Upper lobe of left lung (tissue), 6 donors: ENCODE data around the gene PFN2. TPM values are rescaled to one million over a fixed set of nuclear protein-coding genes. Genes with fewer than 3 reads are reported as not detected.

ENCODE experiments used
- ATAC-seq, 2 donors: fragments of 200-7000 bp; cut with Tn5 transposase; one replicate each; pipeline ENCODE4 v1.9.1; 2022; ENCODE audit warnings: mild to moderate bottlenecking in 2 of 2, moderate library complexity in 2 of 2; ENCODE audit not compliant: low FRiP score in 2 of 2
- DNase-seq, 2 donors: peaks; one replicate each; pipeline ENCODE4 v3.0.0-alpha.2; 2019 to 2020
- H3K27ac ChIP-seq, 4 donors: fragments of 200-600 bp; sonication (generic); one replicate each; pipeline ENCODE4 v1.5.1; 2016 to 2019
- H3K27me3 ChIP-seq, 4 donors: fragments of 200-600 bp; sonication (generic); one replicate each; pipeline ENCODE4 v1.5.1; 2017 to 2019
- H3K36me3 ChIP-seq, 4 donors: fragments of 200-600 bp; sonication (generic); one replicate each; pipeline ENCODE4 v1.5.1; 2016 to 2019
- H3K4me1 ChIP-seq, 4 donors: fragments of 200-600 bp; sonication (generic); one replicate each; pipeline ENCODE4 v1.5.1; 2018 to 2019
- H3K4me3 ChIP-seq, 4 donors: fragments of 200-600 bp; sonication (generic); one replicate each; pipeline ENCODE4 v1.5.1; 2017 to 2019; ENCODE audit warnings: mild to moderate bottlenecking in 2 of 4, moderate library complexity in 1 of 4
- H3K9me3 ChIP-seq, 4 donors: fragments of 200-600 bp; sonication (generic); one replicate each; pipeline ENCODE4 v1.5.1; 2018 to 2019
- EP300 ChIP-seq, 4 donors: sonication (generic); formaldehyde crosslinking; IDR thresholded peaks; one replicate each; pipeline ENCODE4 v1.5.1; 2017; ENCODE audit warnings: antibody characterized with exemption in 4 of 4, control low read depth in 2 of 4
- POLR2A ChIP-seq, 4 donors: fragments of 450-650 bp; IDR thresholded peaks; one replicate each; pipeline ENCODE4 v1.5.1; 2016 to 2017; ENCODE audit warnings: antibody characterized with exemption in 4 of 4, mild to moderate bottlenecking in 2 of 4
- POLR2AphosphoS5 ChIP-seq, 2 donors: sonication (generic); formaldehyde crosslinking; IDR thresholded peaks; one replicate each; pipeline ENCODE4 v1.5.1; 2017; ENCODE audit warnings: antibody characterized with exemption in 2 of 2
- WGBS, 2 donors: methylation state at CpG; one replicate each; pipeline ENCODE4 v1.1.5; 2017 to 2018; 5-methylcytosine and 5-hydroxymethylcytosine counted together
- total RNA-seq, 6 donors: library from RNA; depleted of rRNA in 4 of 6; stranded (reverse); fragments of >200 nt in 4 of 6; gene quantifications; one replicate each; pipeline versions ENCODE4 v1.1.0 to v1.2.1, GENCODE V29; 2016 to 2021
- TF ChIP-seq, protein P1 (sequence below), 6 experiments: fragments of 450-650 bp in 4 of 6; fragments of 200-600 bp in 2 of 6; sonication (generic) in 2 of 6; IDR thresholded peaks; one replicate each; pipeline ENCODE4 v1.5.1; 2016 to 2019; ENCODE audit warnings: antibody characterized with exemption in 6 of 6
- donor health status: DM: no; HTN: no; CAD: no; lungs with moderate emphysema.
- donor health status: DM: no; HTN: yes; CAD: no; lungs with severe emphysema.

Gene PFN2
- total RNA-seq, 6 donors from 2014 or later: 6.3 to 38.5 (median 16.8) TPM

- TF ChIP-seq EP300 (IDR thresholded peaks at IDR 0.05): no peak
- H3K36me3 ChIP-seq: no peaks in the 10 kb centered on the region
- peak overlapping the region; percentile 71 to 84 (median 80) for H3K4me3 ChIP-seq
- ATAC-seq (peak in 1 of 2 donors; percentile 58), DNase-seq (peak in 1 of 2 donors; percentile 32)
- H3K27ac ChIP-seq: peak overlapping the region in 1 of 4 donors; percentile 87
- H3K9me3 ChIP-seq: no peaks in the 10 kb centered on the region
- H3K27me3 ChIP-seq: peaks cover 0 to 7% (median 2%) of the 10 kb centered on the region in 4 donors
- peaks cover 4 to 29% (median 10%) of the 10 kb centered on the region in 4 donors for H3K4me1 ChIP-seq
- whole genome bisulfite sequencing, 2 donors: 53 to 56% methylated on average over 15 of the region's 15 CpGs
Observed at GRCh38 chr3:149969110-149969939, 1.4 kb downstream of the PFN2 start.

GRCh38 chr3:149968216-149968615 lies 2.5 kb downstream of the PFN2 start:
- DNase-seq: no peak
- peaks cover 4 to 29% (median 10%) of the 10 kb centered on the region in 4 donors for H3K4me1 ChIP-seq
- H3K4me3 ChIP-seq: no peak overlapping the region
- no peak overlapping the region for H3K27ac ChIP-seq
- no peaks in the 10 kb centered on the region for H3K9me3 ChIP-seq
- TF ChIP-seq POLR2AphosphoS5 (IDR thresholded peaks at IDR 0.05) (no peak), POLR2A (IDR thresholded peaks at IDR 0.05) (no peak)
- WGBS, 2 donors: 83 to 84% methylated on average over 8 of the region's 8 CpGs
- no peaks in the 10 kb centered on the region for H3K36me3 ChIP-seq
- H3K27me3 ChIP-seq: peaks cover 0 to 7% (median 2%) of the 10 kb centered on the region in 4 donors
- ATAC-seq: no peak

- no peak for DNase-seq
Observed at GRCh38 chr3:149967086-149967685, 3.5 kb downstream of the PFN2 start.

DNA sequence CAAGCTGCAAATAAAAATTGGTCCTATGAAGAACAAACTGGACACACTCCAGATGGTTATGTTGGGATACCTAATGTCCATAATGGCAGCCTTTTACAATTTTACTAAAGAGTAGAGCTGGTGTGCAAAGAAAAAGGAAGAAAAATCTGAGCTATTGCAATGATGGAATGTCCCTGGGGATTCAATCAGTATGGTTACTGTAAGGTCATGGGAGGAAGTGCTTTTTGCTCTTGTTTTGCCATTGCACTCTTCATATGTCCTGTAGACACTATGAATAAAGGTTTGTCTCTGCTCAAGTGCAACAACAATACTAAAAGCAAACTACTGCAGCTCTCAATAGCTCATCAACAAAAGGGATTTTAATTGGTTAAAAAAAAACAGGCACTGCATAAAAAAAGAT lies 5.4 kb downstream of the PFN2 start:
- H3K27me3 ChIP-seq: no peaks in the 10 kb centered on the region
- peaks cover 4 to 15% (median 5%) of the 10 kb centered on the region in 4 donors for H3K4me1 ChIP-seq
- H3K36me3 ChIP-seq: peaks cover 0 to 11% (median 2%) of the 10 kb centered on the region in 4 donors
- DNase-seq (no peak), ATAC-seq (no peak)
- H3K4me3 ChIP-seq: no peak overlapping the region
- no peak overlapping the region for H3K27ac ChIP-seq
- no peaks in the 10 kb centered on the region for H3K9me3 ChIP-seq
- TF ChIP-seq POLR2A (IDR thresholded peaks at IDR 0.05): no peak
- TF ChIP-seq, protein P1, sequence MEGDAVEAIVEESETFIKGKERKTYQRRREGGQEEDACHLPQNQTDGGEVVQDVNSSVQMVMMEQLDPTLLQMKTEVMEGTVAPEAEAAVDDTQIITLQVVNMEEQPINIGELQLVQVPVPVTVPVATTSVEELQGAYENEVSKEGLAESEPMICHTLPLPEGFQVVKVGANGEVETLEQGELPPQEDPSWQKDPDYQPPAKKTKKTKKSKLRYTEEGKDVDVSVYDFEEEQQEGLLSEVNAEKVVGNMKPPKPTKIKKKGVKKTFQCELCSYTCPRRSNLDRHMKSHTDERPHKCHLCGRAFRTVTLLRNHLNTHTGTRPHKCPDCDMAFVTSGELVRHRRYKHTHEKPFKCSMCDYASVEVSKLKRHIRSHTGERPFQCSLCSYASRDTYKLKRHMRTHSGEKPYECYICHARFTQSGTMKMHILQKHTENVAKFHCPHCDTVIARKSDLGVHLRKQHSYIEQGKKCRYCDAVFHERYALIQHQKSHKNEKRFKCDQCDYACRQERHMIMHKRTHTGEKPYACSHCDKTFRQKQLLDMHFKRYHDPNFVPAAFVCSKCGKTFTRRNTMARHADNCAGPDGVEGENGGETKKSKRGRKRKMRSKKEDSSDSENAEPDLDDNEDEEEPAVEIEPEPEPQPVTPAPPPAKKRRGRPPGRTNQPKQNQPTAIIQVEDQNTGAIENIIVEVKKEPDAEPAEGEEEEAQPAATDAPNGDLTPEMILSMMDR (IDR thresholded peaks at IDR 0.05): no peak
- TF ChIP-seq EP300 (IDR thresholded peaks at IDR 0.05): no peak

More at GRCh38 chr3:149967086-149967685, 3.5 kb downstream of the PFN2 start:
- Histone ChIP-seq H3K27ac (no peak overlapping the region), H3K27me3 (peaks cover 0 to 7% (median 2%) of the 10 kb centered on the region in 4 donors), H3K4me3 (no peak overlapping the region), H3K9me3 (no peaks in the 10 kb centered on the region), H3K4me1 (peaks cover 4 to 29% (median 10%) of the 10 kb centered on the region in 4 donors), H3K36me3 (peaks cover 0 to 1% (median 0%) of the 10 kb centered on the region in 4 donors)
- ATAC-seq: no peak
- TF ChIP-seq POLR2A (IDR thresholded peaks at IDR 0.05) (no peak), EP300 (IDR thresholded peaks at IDR 0.05) (no peak), POLR2AphosphoS5 (IDR thresholded peaks at IDR 0.05) (no peak)
- TF ChIP-seq, protein P1 (IDR thresholded peaks at IDR 0.05): peak in 4 of 6 experiments; percentile 43 to 51 (median 51)
- 30 to 39% methylated on average over 9 of the region's 9 CpGs for WGBS, 2 donors

DNA sequence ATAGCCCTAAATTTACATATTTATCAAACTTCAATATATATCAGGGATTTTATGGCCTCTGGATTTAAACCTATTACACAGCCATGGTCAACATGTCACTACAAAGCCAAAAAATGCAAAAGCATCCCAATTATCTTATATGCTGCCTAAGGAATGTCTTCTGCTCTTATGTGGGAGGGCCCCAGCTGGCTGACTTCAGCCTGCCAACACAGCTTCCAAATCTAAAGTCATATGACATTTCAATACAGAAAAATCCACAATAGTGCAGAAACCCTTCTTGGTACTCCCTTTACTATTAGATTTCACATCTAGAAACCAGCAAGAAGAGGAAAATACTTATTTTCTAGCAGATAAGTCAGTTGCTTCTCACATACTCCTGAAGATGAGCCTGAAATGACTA lies 6.4 kb downstream of the PFN2 start:
- Histone ChIP-seq H3K27ac (no peak overlapping the region), H3K9me3 (no peaks in the 10 kb centered on the region), H3K4me3 (no peak overlapping the region), H3K36me3 (peaks cover 0 to 11% (median 2%) of the 10 kb centered on the region in 4 donors), H3K27me3 (no peaks in the 10 kb centered on the region), H3K4me1 (peaks cover 0 to 6% (median 0%) of the 10 kb centered on the region in 4 donors)
- ATAC-seq (no peak), DNase-seq (no peak)
- TF ChIP-seq, protein P1 (IDR thresholded peaks at IDR 0.05): no peak
- TF ChIP-seq POLR2A (IDR thresholded peaks at IDR 0.05): no peak
- no peak for TF ChIP-seq EP300 (IDR thresholded peaks at IDR 0.05)
- TF ChIP-seq POLR2AphosphoS5 (IDR thresholded peaks at IDR 0.05): no peak
